ENCODE data around the gene RAB9A. TPM values are rescaled to one million over a fixed set of nuclear protein-coding genes. Genes with fewer than 3 reads are reported as not detected.

RAB9A gene
- total and polyA plus RNA-seq, 2 donors (not counting 3 experiments of a cell fraction or from before 2014, with no cell fraction given) = 11.5 to 19.2 TPM

GRCh38 chrX:13685126-13685763 is 3.7 kb upstream of the RAB9A start:
- CTCF ChIA-PET = interaction anchor here (1.2 kb wide), 1 partner anchor 10 kb away, joined by 3 read pairs; no protein-coding TSS in a partner anchor
- H3K27ac ChIP-seq (ENCODE audit: insufficient read depth, low read depth, low read length) = no peak overlapping the region
- POLR2A ChIA-PET = no interaction called here

More at GRCh38 chrX:13685126-13685763, 3.7 kb upstream of the RAB9A start:
- Histone ChIP-seq H3K4me3 (replicated peaks in 1 of 3; ENCODE audit: insufficient read depth in 1 of 3, low read depth in 1 of 3, low read length in 3 of 3) (no peak overlapping the region), H2AFZ (ENCODE audit: low read depth, low read length) (no peak overlapping the region), H3K4me2 (ENCODE audit: insufficient read depth, low read length) (no peak overlapping the region), H3K79me2 (ENCODE audit: control insufficient read depth, insufficient read depth, low read length) (peaks cover 8% of the 10 kb centered on the region), H3K9me1 (replicated peaks; ENCODE audit: control insufficient read depth, extremely low read depth, insufficient read depth, low read length) (no peaks in the 10 kb centered on the region), H3K27me3 (ENCODE audit: control insufficient read depth in 2 of 2, insufficient read depth in 2 of 2, low read length in 2 of 2) (no peaks in the 10 kb centered on the region), H3K4me1 (ENCODE audit: control insufficient read depth, extremely low read depth, insufficient read depth, low read length) (peaks cover 4% of the 10 kb centered on the region), H3K9me3 (replicated peaks; ENCODE audit: control insufficient read depth, insufficient read depth, low read length) (no peaks in the 10 kb centered on the region), H3K36me3 (ENCODE audit: control insufficient read depth in 2 of 2, extremely low read depth in 1 of 2, insufficient read depth in 2 of 2, low read length in 2 of 2) (no peaks in the 10 kb centered on the region), H3K9ac (replicated peaks; ENCODE audit: extremely low read depth, insufficient read depth, low read length) (no peak overlapping the region), H4K20me1 (replicated peaks; ENCODE audit: control insufficient read depth, extremely low read depth, insufficient read depth, low read length) (no peaks in the 10 kb centered on the region)
- TF ChIP-seq GATA2 (IDR thresholded peaks at IDR 0.05; ENCODE audit: insufficient read depth, insufficient read length, low read depth, low read length) (no peak), POLR2A (IDR thresholded peaks at IDR 0.05; ENCODE audit: low read depth, low read length) (no peak), MAX (IDR thresholded peaks at IDR 0.05; ENCODE audit: insufficient read depth, insufficient read length) (no peak), CTCF (IDR thresholded peaks at IDR 0.05; ENCODE audit: extremely low read depth in 1 of 2, insufficient read depth in 1 of 2, low read depth in 1 of 2, low read length in 2 of 2) (no peak), FOS (IDR thresholded peaks at IDR 0.05; ENCODE audit: borderline replicate concordance, insufficient read depth, low read length) (no peak), POLR2AphosphoS5 (IDR thresholded peaks at IDR 0.05; ENCODE audit: insufficient read depth, low read depth, low read length) (no peak), EZH2 (IDR thresholded peaks at IDR 0.05; ENCODE audit: borderline replicate concordance, low read depth, low read length, severe bottlenecking) (no peak), JUN (IDR thresholded peaks at IDR 0.05; ENCODE audit: borderline replicate concordance, insufficient read depth, insufficient read length, low read depth) (no peak), MYC (IDR thresholded peaks at IDR 0.05; ENCODE audit: low read depth, low read length) (no peak)
- BruUV-seq (replicated peaks) = no TSS peak
- dilution Hi-C loops (cut with MboI; ENCODE audit: extremely low pct_ligation_motif_present, low sequenced_read_pairs) = no loop called here
- FAIRE-seq = no peak
- intact Hi-C loops (cut with micrococcal nuclease) = no loop called here
- DNase-seq (ENCODE audit: low read depth, low spot score) = no peak
